Measurements from ENCODE around the gene GON4L.
"Not testable (repeated sequence)": the region's sequence is repeated elsewhere in the genome, so short reads cannot be mapped to it uniquely, and the experiment has no call there.

DNA sequence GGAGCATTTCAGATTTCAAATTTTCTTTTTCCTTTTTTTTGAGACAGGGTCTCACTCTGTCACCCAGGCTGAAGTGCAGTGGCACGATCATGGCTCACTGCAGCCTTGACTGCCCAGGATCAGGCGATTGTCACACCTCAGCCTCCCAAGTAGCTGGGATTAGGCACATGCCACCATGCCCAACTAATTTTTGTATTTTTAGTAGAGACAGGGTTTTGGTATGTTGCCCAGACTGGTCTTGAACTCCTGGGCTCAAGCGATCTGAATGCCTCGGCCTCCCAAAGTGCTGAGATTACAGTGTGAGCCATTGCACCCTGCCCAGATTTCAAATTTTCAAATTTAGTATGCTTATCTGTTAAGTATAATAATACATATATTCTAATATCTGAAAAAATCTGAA, 61.4 kb downstream of the GON4L start:
- not testable (repeated sequence) for TF ChIP-seq NR2C2 (CRISPR knock-in tag; IDR thresholded peaks at IDR 0.05); TP53 (CRISPR knock-in tag; IDR thresholded peaks at IDR 0.05); FOXP1 (CRISPR knock-in tag; IDR thresholded peaks at IDR 0.05; ENCODE audit: borderline replicate concordance)
- TF ChIP-seq, protein P1, sequence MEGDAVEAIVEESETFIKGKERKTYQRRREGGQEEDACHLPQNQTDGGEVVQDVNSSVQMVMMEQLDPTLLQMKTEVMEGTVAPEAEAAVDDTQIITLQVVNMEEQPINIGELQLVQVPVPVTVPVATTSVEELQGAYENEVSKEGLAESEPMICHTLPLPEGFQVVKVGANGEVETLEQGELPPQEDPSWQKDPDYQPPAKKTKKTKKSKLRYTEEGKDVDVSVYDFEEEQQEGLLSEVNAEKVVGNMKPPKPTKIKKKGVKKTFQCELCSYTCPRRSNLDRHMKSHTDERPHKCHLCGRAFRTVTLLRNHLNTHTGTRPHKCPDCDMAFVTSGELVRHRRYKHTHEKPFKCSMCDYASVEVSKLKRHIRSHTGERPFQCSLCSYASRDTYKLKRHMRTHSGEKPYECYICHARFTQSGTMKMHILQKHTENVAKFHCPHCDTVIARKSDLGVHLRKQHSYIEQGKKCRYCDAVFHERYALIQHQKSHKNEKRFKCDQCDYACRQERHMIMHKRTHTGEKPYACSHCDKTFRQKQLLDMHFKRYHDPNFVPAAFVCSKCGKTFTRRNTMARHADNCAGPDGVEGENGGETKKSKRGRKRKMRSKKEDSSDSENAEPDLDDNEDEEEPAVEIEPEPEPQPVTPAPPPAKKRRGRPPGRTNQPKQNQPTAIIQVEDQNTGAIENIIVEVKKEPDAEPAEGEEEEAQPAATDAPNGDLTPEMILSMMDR (IDR thresholded peaks at IDR 0.05) = not testable (repeated sequence)
